H9 (cell line): ENCODE measurements around the gene FAM107A. TPM values are rescaled to one million over a fixed set of nuclear protein-coding genes. Genes with fewer than 3 reads are reported as not detected.

Experiments
- DNase-seq: peaks from one replicate; pipeline ENCODE4 v3.0.0-alpha.2; 2017
- H2AFZ ChIP-seq: one replicate; pipeline ENCODE4 v1.6.1; 2013; ENCODE audit warnings: mild to moderate bottlenecking, low read length, control low read depth, moderate library complexity
- H2AK5ac ChIP-seq: 2 replicates; pipeline ENCODE4 v1.6.1; 2013; ENCODE audit warnings: low read length, control low read depth, mixed read lengths; ENCODE audit not compliant: insufficient read length
- H2BK120ac ChIP-seq: one replicate; pipeline ENCODE4 v1.6.1; 2013; ENCODE audit warnings: low read depth, mild to moderate bottlenecking, low read length, control low read depth, inconsistent platforms; ENCODE audit not compliant: poor library complexity, severe bottlenecking
- H2BK12ac ChIP-seq: 2 replicates; pipeline ENCODE4 v1.6.1; 2013; ENCODE audit warnings: low read length, control low read depth, mixed read lengths, low read depth; ENCODE audit not compliant: insufficient read length
- H2BK15ac ChIP-seq: 2 replicates; pipeline ENCODE4 v1.6.1; 2013; ENCODE audit warnings: low read depth, low read length, control low read depth
- H2BK20ac ChIP-seq: one replicate; pipeline ENCODE4 v1.6.1; 2013; ENCODE audit warnings: low read depth, mild to moderate bottlenecking, low read length, control low read depth, inconsistent platforms; ENCODE audit not compliant: poor library complexity, severe bottlenecking
- H2BK5ac ChIP-seq: 2 replicates; pipeline ENCODE4 v1.6.1; 2013; ENCODE audit warnings: low read length, control low read depth, mixed read lengths; ENCODE audit not compliant: insufficient read length
- H3K14ac ChIP-seq: 2 replicates; pipeline ENCODE4 v1.6.1; 2013; ENCODE audit warnings: low read length, control low read depth; ENCODE audit not compliant: insufficient read depth
- H3K18ac ChIP-seq: 2 replicates; pipeline ENCODE4 v1.6.1; 2013; ENCODE audit warnings: low read depth, mild to moderate bottlenecking, mixed read lengths, low read length, control low read depth; ENCODE audit not compliant: insufficient read length
- H3K23ac ChIP-seq: 2 replicates; pipeline ENCODE4 v1.6.1; 2013; ENCODE audit warnings: low read length, control low read depth, mixed read lengths, low read depth; ENCODE audit not compliant: insufficient read length
- H3K23me2 ChIP-seq: 2 replicates; pipeline ENCODE4 v1.6.1; 2013; ENCODE audit warnings: low read depth, mild to moderate bottlenecking, mixed read lengths, low read length, control low read depth; ENCODE audit not compliant: insufficient read length, poor library complexity, severe bottlenecking
- H3K27ac ChIP-seq: 2 replicates; pipeline ENCODE4 v1.5.1; 2013; ENCODE audit warnings: low read length, control low read depth, mixed read lengths, low read depth; ENCODE audit not compliant: insufficient read length
- H3K27me3 ChIP-seq: 2 replicates; pipeline ENCODE4 v1.6.1; 2013; ENCODE audit warnings: low read length, control low read depth, inconsistent platforms; ENCODE audit not compliant: insufficient read depth
- H3K4ac ChIP-seq: 2 replicates; pipeline ENCODE4 v1.6.1; 2013; ENCODE audit warnings: low read depth, mild to moderate bottlenecking, control low read depth, inconsistent platforms, low read length, moderate library complexity
- H3K4me1 ChIP-seq: 2 replicates; pipeline ENCODE4 v1.6.1; 2013; ENCODE audit warnings: low read length, control low read depth, inconsistent platforms; ENCODE audit not compliant: insufficient read depth
- H3K4me2 ChIP-seq: 2 replicates; pipeline ENCODE4 v1.6.1; 2013; ENCODE audit warnings: low read length, control low read depth, mixed read lengths; ENCODE audit not compliant: insufficient read length, insufficient read depth
- H3K56ac ChIP-seq: 2 replicates; pipeline ENCODE4 v1.6.1; 2013; ENCODE audit warnings: low read depth, mild to moderate bottlenecking, mixed read lengths, low read length, control low read depth; ENCODE audit not compliant: insufficient read length
- H3K79me1 ChIP-seq: 2 replicates; pipeline ENCODE4 v1.6.1; 2013; ENCODE audit warnings: low read depth, mild to moderate bottlenecking, moderate library complexity, low read length, control low read depth, inconsistent platforms; ENCODE audit not compliant: insufficient read depth, poor library complexity, severe bottlenecking
- H3K79me2 ChIP-seq: 2 replicates; pipeline ENCODE4 v1.6.1; 2013; ENCODE audit warnings: low read length, control low read depth, inconsistent platforms; ENCODE audit not compliant: insufficient read depth
- H3K9ac ChIP-seq: 2 replicates; pipeline ENCODE4 v1.6.1; 2013; ENCODE audit warnings: low read length, control low read depth, mixed read lengths; ENCODE audit not compliant: insufficient read length; ENCODE audit errors: extremely low read depth
- H3K9me3 ChIP-seq: one replicate; pipeline ENCODE4 v1.6.1; 2013; ENCODE audit warnings: low read depth, low read length, inconsistent platforms; ENCODE audit not compliant: control insufficient read depth
- H3T11ph ChIP-seq: one replicate; pipeline ENCODE4 v1.6.1; 2013; ENCODE audit warnings: mild to moderate bottlenecking, low read length, control low read depth, inconsistent platforms
- H4K20me1 ChIP-seq: one replicate; pipeline ENCODE4 v1.6.1; 2013; ENCODE audit not compliant: control insufficient read depth, insufficient read length, insufficient read depth
- H4K5ac ChIP-seq: 2 replicates; pipeline ENCODE4 v1.6.1; 2013; ENCODE audit warnings: low read depth, mild to moderate bottlenecking, mixed read lengths, low read length, control low read depth; ENCODE audit not compliant: insufficient read length
- H4K8ac ChIP-seq: replicated peaks from 2 replicates; pipeline ENCODE4 v1.6.1; 2013; ENCODE audit warnings: low read length, control low read depth, mixed read lengths, low read depth; ENCODE audit not compliant: insufficient read length
- H4K91ac ChIP-seq: 2 replicates; pipeline ENCODE4 v1.6.1; 2013; ENCODE audit warnings: low read depth, mild to moderate bottlenecking, moderate library complexity, mixed read lengths, low read length, control low read depth; ENCODE audit not compliant: insufficient read length
- H3K27ac Mint-ChIP-seq, 3 experiments: 2 replicates in 2 of 3; 3 replicates in 1 of 3; pipeline ENCODE4 v1.8.0; 2020 to 2021; ENCODE audit warnings: mixed read lengths in 3 of 3, mild to moderate bottlenecking in 1 of 3, moderate library complexity in 1 of 3
- H3K27me3 Mint-ChIP-seq: 2 replicates; pipeline ENCODE4 v1.8.0; 2021; ENCODE audit warnings: low read depth, mild to moderate bottlenecking, moderate library complexity, mixed read lengths
- H3K36me3 Mint-ChIP-seq, 3 experiments: 2 replicates in 2 of 3; 3 replicates in 1 of 3; pipeline ENCODE4 v1.8.0; 2020 to 2021; ENCODE audit warnings: low read depth in 3 of 3, mixed read lengths in 3 of 3; ENCODE audit not compliant: insufficient read depth in 1 of 3
- H3K4me1 Mint-ChIP-seq, 2 experiments: 2 replicates each; pipeline ENCODE4 v1.8.0; 2020; ENCODE audit warnings: mixed read lengths in 2 of 2
- H3K4me3 Mint-ChIP-seq, 2 experiments: 2 replicates in 1 of 2; 3 replicates in 1 of 2; pipeline ENCODE4 v1.8.0; 2020 to 2021; ENCODE audit warnings: mild to moderate bottlenecking in 2 of 2, mixed read lengths in 2 of 2, moderate library complexity in 1 of 2
- H3K9me3 Mint-ChIP-seq, 2 experiments: 2 replicates in 1 of 2; 3 replicates in 1 of 2; pipeline ENCODE4 v1.8.0; 2020; ENCODE audit warnings: mild to moderate bottlenecking in 2 of 2, mixed read lengths in 2 of 2, moderate library complexity in 1 of 2
- CTCF ChIP-seq: fragments of 200-600 bp; sonication (generic); conservative IDR thresholded peaks from 3 replicates; pipeline ENCODE4 v1.8.0; 2021; ENCODE audit warnings: antibody characterized with exemption, mild to moderate bottlenecking
- WGBS: extraction: QIAGEN DNeasy Blood & Tissue Kit; methylation state at CpG from one replicate; pipeline ENCODE4 v1.1.7; 2013; ENCODE audit warnings: missing lambda C conversion rate, low lambda C conversion rate, mixed read lengths; ENCODE audit not compliant: insufficient read length; ENCODE audit errors: extremely low coverage; 5-methylcytosine and 5-hydroxymethylcytosine counted together
- total RNA-seq: library from RNA; stranded (reverse); gene quantifications from 2 replicates; pipeline ENCODE4 v1.2.1, GENCODE V29; 2021

FAM107A gene
- total RNA-seq, 1 experiment from 2014 or later: 0.11 TPM

GRCh38 chr3:58536501-58537411 lies 40.4 kb downstream of the FAM107A start, which contains the start of gene ACOX2:
ACOX2 (minus strand) TSS chr3:58537190; CDS start chr3:58535106, 2,084 bp downstream.
- H3K36me3 Mint-ChIP-seq: no peaks in the 10 kb centered on the region
- Histone ChIP-seq H2BK15ac (no peak within 1 kb of the TSS), H3K9ac (no peak within 1 kb of the TSS), H3K4me1 (no peaks in the 10 kb centered on the region), H4K8ac (no peak within 1 kb of the TSS), H3K23ac (no peak within 1 kb of the TSS), H3K27me3 (no peaks in the 10 kb centered on the region), H3K9me3 (no peaks in the 10 kb centered on the region), H2BK12ac (no peak within 1 kb of the TSS), H3T11ph (no peak within 1 kb of the TSS), H2BK20ac (no peak within 1 kb of the TSS), H2BK5ac (no peak within 1 kb of the TSS), H3K14ac (no peak within 1 kb of the TSS; the same call in 1 of the 2 replicates), H3K4me2 (no peak within 1 kb of the TSS), H2BK120ac (no peak within 1 kb of the TSS), H4K91ac (no peak within 1 kb of the TSS), H2AFZ (no peak within 1 kb of the TSS), H3K79me1 (no peaks in the 10 kb centered on the region), H3K56ac (no peak within 1 kb of the TSS), H3K79me2 (no peaks in the 10 kb centered on the region), H4K5ac (no peak within 1 kb of the TSS), H2AK5ac (no peak within 1 kb of the TSS), H3K27ac (no peak within 1 kb of the TSS), H3K4ac (no peak within 1 kb of the TSS), H3K23me2 (no peaks in the 10 kb centered on the region), H4K20me1 (no peaks in the 10 kb centered on the region), H3K18ac (no peak within 1 kb of the TSS)
- no peaks in the 10 kb centered on the region; the same call in 1 of the 2 replicates for H3K27me3 Mint-ChIP-seq
- no peaks in the 10 kb centered on the region; a peak in 2 of 5 replicates for H3K9me3 Mint-ChIP-seq
- DNase-seq: no peak
- peaks cover 11 to 25% of the 10 kb centered on the region in 2 experiments for H3K4me1 Mint-ChIP-seq
- no peak for TF ChIP-seq CTCF
- H3K4me3 Mint-ChIP-seq: no peak within 1 kb of the TSS
- WGBS: no CpG with 5 or more reads among the region's 13 CpGs
- peak within 1 kb of the TSS in 1 of 3 experiments; percentile 24; a peak in 1 of 7 replicates for H3K27ac Mint-ChIP-seq
